KMS-11 (cell line): ENCODE data around the gene SLC9A9.

Experiments
- H2AFZ ChIP-seq: fragments of 200-600 bp; sonication (generic); 2 replicates; pipeline ENCODE4 v1.6.1; 2016; ENCODE audit warnings: antibody characterized with exemption, mixed run types, low read depth
- H3K27ac ChIP-seq: fragments of 200-600 bp; sonication (generic); 2 replicates; pipeline ENCODE4 v1.6.1; 2016; ENCODE audit warnings: mild to moderate bottlenecking, mixed run types
- H3K27me3 ChIP-seq: fragments of 200-600 bp; sonication (generic); 2 replicates; pipeline ENCODE4 v1.6.1; 2017; ENCODE audit warnings: mild to moderate bottlenecking, low read depth, mixed run types, moderate library complexity; ENCODE audit not compliant: insufficient read depth
- H3K36me3 ChIP-seq: fragments of 200-600 bp; sonication (generic); 2 replicates; pipeline ENCODE4 v1.6.1; 2017; ENCODE audit warnings: mild to moderate bottlenecking, mixed run types; ENCODE audit not compliant: insufficient read depth
- H3K4me1 ChIP-seq: fragments of 200-600 bp; sonication (generic); 2 replicates; pipeline ENCODE4 v1.6.1; 2016; ENCODE audit warnings: mild to moderate bottlenecking, low read depth, mixed run types; ENCODE audit not compliant: poor library complexity, severe bottlenecking
- H3K4me2 ChIP-seq: fragments of 200-600 bp; sonication (generic); 2 replicates; pipeline ENCODE4 v1.7.0; 2016; ENCODE audit warnings: mild to moderate bottlenecking, mixed run types
- H3K4me3 ChIP-seq: fragments of 200-600 bp; sonication (generic); IDR thresholded peaks from 2 replicates; pipeline ENCODE4 v1.6.1; 2017; ENCODE audit warnings: low read depth, low read length, mixed read lengths; ENCODE audit not compliant: insufficient read depth
- H3K79me2 ChIP-seq: fragments of 200-600 bp; sonication (generic); 2 replicates; pipeline ENCODE4 v1.6.1; 2016; ENCODE audit warnings: low read depth, mixed run types; ENCODE audit not compliant: insufficient read depth
- H3K9ac ChIP-seq: fragments of 200-600 bp; sonication (generic); 2 replicates; pipeline ENCODE4 v1.6.1; 2016; ENCODE audit warnings: mild to moderate bottlenecking, mixed run types
- H4K20me1 ChIP-seq: fragments of 200-600 bp; sonication (generic); 2 replicates; pipeline ENCODE4 v1.6.1; 2016; ENCODE audit warnings: mild to moderate bottlenecking, mixed run types; ENCODE audit not compliant: insufficient read depth
- CTCF ChIP-seq: fragments of 200-600 bp; sonication (generic); conservative IDR thresholded peaks from 2 replicates; pipeline ENCODE4 v1.6.1; 2017; ENCODE audit warnings: low read depth, mild to moderate bottlenecking, antibody characterized with exemption, low read length, moderate library complexity, mixed read lengths

The SLC9A9 gene

DNA sequence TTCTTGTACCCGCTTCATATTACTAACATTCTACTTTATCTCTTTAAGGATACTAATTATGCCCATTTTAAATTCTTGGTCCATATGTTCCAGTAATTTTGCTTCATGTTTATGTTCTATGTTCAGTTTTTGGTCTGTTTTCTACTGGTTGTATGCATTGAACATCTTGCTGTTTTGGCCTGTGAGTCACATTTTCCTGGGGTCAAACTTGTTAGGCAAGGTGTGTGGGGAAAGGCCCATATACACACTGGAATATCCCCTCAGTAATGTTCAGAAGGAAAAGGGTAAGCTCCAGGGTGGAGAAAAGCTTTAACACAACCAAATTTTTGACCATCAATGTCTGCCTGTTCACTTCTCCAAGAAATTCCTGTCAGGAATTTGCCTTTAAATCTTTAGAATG, 337.7 kb downstream of the SLC9A9 start:
- no peak for TF ChIP-seq CTCF
- no peaks in the 10 kb centered on the region for H3K79me2 ChIP-seq
- no peaks in the 10 kb centered on the region for H3K36me3 ChIP-seq
- no peak overlapping the region for H3K9ac ChIP-seq
- H2AFZ ChIP-seq: no peak overlapping the region
- H3K4me3 ChIP-seq: no peak overlapping the region
- H3K27ac ChIP-seq: no peak overlapping the region
- H3K4me2 ChIP-seq: no peak overlapping the region
- H3K27me3 ChIP-seq: no peaks in the 10 kb centered on the region
- H4K20me1 ChIP-seq: no peaks in the 10 kb centered on the region
- H3K4me1 ChIP-seq: no peaks in the 10 kb centered on the region

GRCh38 chr3:143507735-143508580, 340.3 kb downstream of the SLC9A9 start:
- H3K9ac ChIP-seq: no peak overlapping the region
- H3K4me3 ChIP-seq: no peak overlapping the region
- no peak for TF ChIP-seq CTCF
- no peaks in the 10 kb centered on the region for H4K20me1 ChIP-seq
- no peak overlapping the region for H3K4me2 ChIP-seq
- H3K27me3 ChIP-seq: no peaks in the 10 kb centered on the region
- H2AFZ ChIP-seq: no peak overlapping the region
- H3K79me2 ChIP-seq: no peaks in the 10 kb centered on the region
- H3K4me1 ChIP-seq: no peaks in the 10 kb centered on the region
- no peaks in the 10 kb centered on the region for H3K36me3 ChIP-seq
- no peak overlapping the region for H3K27ac ChIP-seq

DNA sequence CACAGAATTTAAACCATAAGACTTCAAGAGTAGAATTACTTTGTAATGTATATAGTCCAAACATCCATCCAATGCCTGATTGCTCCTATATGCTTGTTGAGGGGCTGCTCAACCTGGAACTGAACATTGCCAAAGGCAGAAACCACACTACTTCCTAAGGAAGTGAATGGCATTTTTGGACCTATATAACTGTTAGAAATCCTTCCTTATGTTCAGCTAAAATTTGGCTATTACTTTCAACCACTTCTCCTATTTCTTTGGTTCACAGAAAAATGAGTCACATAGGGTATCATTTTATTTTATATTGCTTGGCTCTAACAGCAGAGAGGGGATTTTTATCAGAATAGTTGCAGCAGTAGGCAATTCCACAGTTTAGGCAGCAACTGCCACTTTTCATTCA, 342.1 kb downstream of the SLC9A9 start:
- Histone ChIP-seq H3K27ac (no peak overlapping the region), H4K20me1 (no peaks in the 10 kb centered on the region)
- TF ChIP-seq CTCF: no peak

DNA sequence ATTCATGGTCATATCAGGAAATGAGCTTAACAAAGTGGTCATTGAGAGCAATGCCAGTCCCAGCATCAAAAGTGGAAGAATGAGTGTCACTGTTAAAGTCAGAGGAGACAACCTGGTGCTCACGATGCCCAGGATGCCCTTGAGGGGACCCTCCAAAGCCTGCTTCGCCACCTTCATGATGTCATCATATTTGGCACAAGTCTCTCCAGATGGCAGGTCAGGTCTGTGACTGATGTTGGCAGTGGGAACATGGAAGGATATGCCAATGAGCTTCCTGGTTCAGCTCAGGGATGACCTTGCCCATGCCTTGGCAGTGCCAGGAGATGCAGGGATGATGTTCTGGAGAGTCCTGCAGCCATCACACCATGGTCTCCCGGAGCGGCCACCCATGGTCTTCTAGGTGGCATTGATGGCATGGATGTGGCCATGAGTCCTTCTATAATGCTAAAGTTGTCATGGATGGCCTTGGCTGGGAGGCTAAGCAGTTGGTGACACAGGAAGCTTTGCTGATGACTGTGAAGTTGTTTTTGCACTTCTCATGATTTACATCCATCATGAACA, 344.9 kb downstream of the SLC9A9 start:
- Histone ChIP-seq H3K9ac (no peak overlapping the region), H3K4me2 (no peak overlapping the region), H3K27me3 (no peaks in the 10 kb centered on the region), H2AFZ (no peak overlapping the region), H3K27ac (no peak overlapping the region), H3K79me2 (no peaks in the 10 kb centered on the region), H3K36me3 (no peaks in the 10 kb centered on the region), H3K4me3 (no peak overlapping the region), H4K20me1 (no peaks in the 10 kb centered on the region), H3K4me1 (no peaks in the 10 kb centered on the region)
- TF ChIP-seq CTCF: no peak

More for the DNA sequence above, 342.1 kb downstream of the SLC9A9 start:
- no peaks in the 10 kb centered on the region for H3K79me2 ChIP-seq
- no peak overlapping the region for H2AFZ ChIP-seq
- no peak overlapping the region for H3K9ac ChIP-seq
- no peak overlapping the region for H3K4me2 ChIP-seq
- no peaks in the 10 kb centered on the region for H3K36me3 ChIP-seq
- H3K4me3 ChIP-seq: no peak overlapping the region
- H3K4me1 ChIP-seq: no peaks in the 10 kb centered on the region
- H3K27me3 ChIP-seq: no peaks in the 10 kb centered on the region
